Stimulated activated CD4-positive, alpha-beta T cell treated with anti-CD3 and anti-CD28 coated beads, Interleukin-4, amount 100 ng/mL, for 24 hours (primary cell): Measurements from ENCODE around the gene CYFIP1.
"Not testable (repeated sequence)": the region's sequence is repeated elsewhere in the genome, so short reads cannot be mapped to it uniquely, and the experiment has no call there.

Source experiments
- DNase-seq: peaks from one replicate; pipeline ENCODE4 v3.0.0-alpha.2; 2020

Gene CYFIP1

GRCh38 chr15:22980189-22981050 lies at the start of gene CYFIP1:
Gene CYFIP1, minus strand, starts transcription at chr15:22980368. Its CDS starts 33,083 bp downstream, at chr15:22947285.
- DNase-seq, result peak; percentile 9

GRCh38 chr15:23026218-23026617 lies 46.0 kb upstream of the CYFIP1 start:
- no peak for DNase-seq

DNA sequence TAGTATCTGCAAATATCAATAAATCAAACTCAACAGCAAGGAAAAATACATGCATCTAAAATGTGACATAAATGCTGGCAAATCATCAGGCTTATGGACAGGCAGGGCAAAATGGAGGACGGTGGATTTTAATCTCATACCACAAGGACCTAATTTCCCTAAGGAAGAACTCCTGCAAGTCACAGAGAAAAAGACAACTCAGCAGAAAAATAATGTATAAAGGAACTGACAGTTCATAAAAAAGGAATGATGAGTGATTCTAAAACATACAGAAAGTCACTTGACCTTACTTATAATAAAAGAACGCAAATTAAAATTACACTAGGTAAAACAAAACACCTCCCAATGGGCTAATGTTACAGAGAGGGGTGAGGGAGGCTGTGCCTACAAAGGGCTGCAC lies 42.0 kb upstream of the CYFIP1 start:
- no peak for DNase-seq

- DNase-seq, result no peak
These were observed 34.3 kb upstream of the CYFIP1 start for GRCh38 chr15:23014394-23015000.

DNA sequence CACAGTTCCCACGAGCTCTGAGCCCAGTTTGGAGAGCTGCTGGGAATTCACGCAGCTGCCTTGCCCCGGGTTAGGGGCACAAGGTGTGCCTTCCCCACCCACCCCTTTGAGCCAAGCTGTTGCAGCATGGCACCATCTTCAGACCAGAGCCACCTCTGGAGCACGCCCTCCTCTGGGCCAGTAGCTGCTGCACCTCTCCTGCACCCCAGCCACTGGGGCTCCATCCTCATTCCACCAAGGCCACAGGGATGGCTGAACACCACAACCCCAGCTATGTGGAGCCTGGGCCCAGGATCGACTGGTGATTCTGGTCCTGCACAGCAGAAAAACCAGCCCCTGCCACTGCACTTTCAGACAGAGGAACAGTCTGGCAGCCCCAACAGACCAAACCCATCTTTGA lies 33.5 kb upstream of the CYFIP1 start:
- no peak for DNase-seq

DNA sequence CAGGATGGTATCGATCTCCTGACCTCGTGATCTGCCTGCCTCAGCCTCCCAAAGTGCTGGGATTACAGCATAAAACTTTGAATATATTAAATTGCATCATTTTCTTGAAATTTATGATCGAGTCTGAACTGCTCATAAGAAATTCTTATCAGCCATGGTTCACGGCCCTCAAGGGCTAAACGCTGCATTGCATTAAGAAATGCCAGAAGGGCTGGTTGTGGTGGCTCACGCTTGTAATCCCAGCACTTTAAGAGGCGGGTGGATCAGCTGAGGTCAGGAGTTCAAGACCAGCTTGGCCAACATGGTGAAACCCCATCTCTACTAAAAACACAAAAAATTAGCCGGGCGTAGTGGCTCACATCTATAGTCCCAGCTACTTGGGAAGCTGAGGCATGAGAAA lies 32.4 kb upstream of the CYFIP1 start:
- not testable (repeated sequence) for DNase-seq

DNA sequence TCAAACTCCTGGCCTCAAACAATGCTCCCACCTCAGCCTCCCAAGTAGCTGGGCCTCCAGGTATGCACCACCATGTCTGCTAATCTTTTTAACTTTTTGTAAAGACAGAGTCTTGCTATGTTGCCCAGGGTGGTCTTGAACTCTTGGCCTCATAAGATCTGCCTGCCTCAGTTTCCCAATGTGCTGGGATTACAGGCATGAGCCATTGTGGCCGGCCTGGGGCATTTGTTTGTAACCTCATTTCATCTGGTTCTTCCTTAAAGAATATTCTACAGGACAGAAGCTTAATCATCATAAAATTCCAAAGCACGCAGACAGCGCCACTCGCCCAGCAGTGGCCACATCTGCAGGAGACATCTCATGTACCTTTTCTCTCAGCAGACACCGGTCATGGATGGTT lies 23.6 kb upstream of the CYFIP1 start:
- DNase-seq, result no peak

DNA sequence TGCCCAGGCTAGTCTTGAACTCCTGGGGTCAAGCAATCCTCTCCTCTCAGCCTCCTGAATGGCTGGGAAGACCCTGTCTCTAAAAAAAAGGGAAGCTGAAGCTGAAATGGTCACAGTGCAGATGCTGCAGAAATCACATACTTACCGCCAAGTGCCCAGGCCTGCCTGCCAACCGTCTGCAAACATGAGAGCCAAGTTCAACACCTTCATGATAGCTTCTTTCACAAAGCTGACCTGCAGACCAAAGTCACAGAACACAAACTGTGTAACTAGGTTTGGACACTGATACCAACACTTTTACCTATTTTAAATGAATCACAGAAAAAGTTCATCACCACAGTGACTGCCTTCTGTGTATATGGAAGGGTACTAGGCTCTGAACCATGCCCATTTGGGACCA lies 22.8 kb upstream of the CYFIP1 start:
- no peak for DNase-seq

- DNase-seq, result no peak
These were observed 15.6 kb upstream of the CYFIP1 start for GRCh38 chr15:22995795-22996194.

DNA sequence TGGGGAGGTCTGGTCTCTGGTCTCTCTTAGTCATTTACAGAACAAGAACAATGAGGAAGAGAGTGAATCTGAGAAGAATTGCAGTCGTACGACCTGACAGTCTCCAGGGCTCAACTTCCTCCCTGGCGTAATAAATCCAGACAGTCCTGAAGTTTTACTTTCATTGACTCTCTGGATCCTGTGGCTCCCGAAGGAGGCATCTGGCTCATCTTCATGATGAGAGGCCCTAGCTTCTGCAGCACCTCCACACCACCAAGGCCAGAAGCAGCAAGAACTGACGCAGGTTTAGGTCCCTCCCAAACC lies 11.8 kb upstream of the CYFIP1 start:
- DNase-seq, result no peak

DNA sequence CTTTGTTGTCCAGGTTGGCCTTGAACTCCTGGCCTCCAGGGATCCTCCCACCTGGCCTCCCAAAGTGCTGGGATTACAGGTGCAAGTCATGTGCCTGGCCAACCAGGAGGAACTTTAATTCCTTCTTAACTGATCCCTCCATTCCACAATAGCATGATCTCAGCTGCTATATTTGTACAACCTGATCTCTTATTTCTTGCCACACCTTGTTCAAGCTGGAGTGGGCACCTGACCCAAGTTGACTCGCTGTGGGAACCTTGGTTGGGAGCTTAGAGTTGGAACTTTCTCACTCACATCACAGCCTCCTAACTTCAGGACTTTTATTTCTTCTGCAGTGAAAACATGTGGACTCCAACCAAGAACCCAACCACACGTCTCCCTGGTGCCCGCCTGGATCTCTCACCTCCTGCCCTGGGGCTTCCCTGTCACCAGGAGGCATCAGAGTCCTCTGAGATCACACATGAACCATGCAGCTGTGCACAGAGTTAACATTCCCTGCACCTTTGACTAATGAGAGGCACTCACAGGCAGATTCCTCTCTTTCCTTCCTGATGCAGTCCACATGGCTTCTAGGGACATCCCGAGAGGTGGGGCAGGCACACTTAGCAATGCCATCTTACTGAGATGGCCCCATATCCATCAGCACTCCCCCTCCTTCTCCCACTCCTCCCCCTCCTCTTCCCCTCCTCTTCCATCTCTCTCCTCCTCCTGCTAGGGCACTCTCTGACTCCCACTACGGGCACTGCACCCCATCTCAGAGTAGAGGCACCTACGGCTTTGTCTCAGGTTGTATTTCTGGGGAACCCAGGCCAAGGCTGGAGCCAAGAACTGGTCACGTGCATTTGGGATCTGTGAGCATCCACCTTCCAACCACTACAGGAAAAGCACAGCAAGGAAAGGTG lies 9.7 kb upstream of the CYFIP1 start:
- DNase-seq, result no peak

DNA sequence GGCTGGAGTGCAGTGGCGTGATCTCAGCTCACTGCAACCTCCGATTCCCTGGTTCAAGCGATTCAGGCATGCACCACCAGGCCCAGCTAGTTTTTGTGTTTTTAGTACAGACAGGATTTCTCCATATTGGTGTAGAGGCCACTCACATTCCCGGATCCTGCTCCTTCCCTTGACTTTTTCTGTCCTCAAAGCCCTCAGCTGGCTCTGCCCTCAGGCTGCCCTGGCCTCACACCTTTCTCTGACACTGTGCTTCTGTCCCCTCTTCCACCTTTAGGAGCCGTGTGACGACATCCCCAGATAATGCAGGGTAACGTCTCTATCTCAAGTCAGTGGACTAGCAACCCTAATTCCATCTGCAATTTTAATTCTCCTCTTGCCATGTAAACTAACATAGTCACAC lies 8.6 kb upstream of the CYFIP1 start:
- no peak for DNase-seq

DNA sequence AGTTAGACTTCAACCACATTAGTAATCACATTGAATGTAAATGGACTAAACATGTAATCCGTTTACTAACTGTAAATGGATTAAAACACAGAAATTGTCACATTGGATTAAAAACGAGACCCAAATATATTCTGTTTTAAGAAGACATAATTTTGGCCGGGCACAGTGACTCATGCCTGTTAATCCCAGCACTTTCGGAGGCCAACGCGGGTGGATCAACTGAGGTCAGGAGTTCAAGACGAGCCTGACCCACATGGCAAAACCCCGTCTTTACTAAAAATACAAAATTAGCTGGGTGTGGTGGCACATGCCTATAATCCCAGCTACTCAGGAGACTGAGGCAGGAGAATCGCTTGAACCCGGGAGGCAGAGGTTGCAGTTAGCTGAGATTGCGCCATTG lies 1.8 kb upstream of the CYFIP1 start:
- DNase-seq, result not testable (repeated sequence)

- no peak for DNase-seq
These were observed 1.1 kb upstream of the CYFIP1 start for GRCh38 chr15:22981051-22981840.

GRCh38 chr15:22979238-22980188 lies 655 bp downstream of the CYFIP1 start:
- DNase-seq, result peak; percentile 33

- no peak for DNase-seq
These were observed 1.4 kb downstream of the CYFIP1 start for GRCh38 chr15:22978691-22979237.

DNA sequence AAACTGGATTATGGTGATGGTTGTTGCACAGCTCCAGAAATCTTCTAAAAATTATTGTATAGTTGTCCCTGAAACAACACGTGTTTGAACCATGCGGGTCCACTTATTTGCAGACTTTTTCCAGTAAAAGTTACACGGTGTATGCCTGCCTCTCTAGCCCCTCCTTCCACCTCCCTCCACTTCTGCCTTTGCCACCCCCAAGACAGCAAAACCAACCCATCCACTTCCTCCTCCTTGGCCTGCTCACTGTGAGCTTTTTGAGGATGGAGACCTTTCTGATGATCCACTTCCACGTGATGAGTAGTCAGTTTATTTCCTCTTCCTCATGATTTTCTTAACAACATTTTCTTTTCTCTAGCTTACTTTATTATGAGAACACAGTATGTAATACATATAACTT lies 5.4 kb downstream of the CYFIP1 start:
- DNase-seq, result no peak

DNA sequence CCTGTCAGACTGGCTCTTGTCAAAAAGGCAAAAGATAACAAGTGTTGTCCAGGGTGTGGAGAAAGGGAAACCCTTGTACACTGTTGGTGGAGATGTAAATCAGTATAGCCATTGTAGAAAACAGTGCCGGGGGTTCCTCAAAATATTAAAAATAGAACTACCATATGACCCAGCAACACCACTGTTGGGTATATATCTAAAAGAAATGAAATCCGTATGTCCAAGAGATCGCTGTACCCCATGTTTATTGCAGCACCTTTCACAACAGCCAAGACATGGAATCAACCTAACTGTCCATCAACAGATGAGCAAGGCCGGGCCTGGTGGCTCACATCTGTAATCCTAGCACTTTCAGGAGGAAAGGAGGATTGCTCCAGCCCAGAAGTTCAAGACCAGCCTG lies 6.2 kb downstream of the CYFIP1 start:
- no peak for DNase-seq

GRCh38 chr15:22973286-22973685 lies 6.9 kb downstream of the CYFIP1 start:
- DNase-seq, result no peak

- DNase-seq, result no peak
These were observed 10.7 kb downstream of the CYFIP1 start for GRCh38 chr15:22969489-22969888.

DNA sequence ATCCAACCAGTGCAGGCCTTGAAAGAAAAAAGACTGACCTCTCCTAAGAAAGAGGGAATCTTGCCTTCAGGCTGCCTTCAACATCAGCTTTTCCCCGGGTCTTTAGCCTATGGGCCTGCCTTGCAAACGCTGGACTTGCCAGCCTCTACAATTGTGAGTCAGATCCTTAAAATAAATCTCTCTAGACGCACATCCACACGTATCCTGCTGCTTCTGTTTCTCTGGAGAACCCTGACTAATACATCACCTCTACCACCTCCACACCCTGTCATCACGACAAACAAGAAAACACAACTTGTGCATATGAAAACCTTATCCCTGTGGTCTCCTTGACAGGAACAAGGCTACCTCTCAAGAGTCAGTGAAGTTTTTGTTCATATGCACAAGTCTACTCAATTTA lies 11.8 kb downstream of the CYFIP1 start:
- DNase-seq, result no peak
